Activated T-cell treated with anti-CD3 and anti-CD28 coated beads for 48 hours (primary cell): Measurements from ENCODE around the gene BDKRB2.

Experiments used
- DNase-seq: peaks from one replicate; pipeline ENCODE4 v3.0.0-alpha.2; 2020; ENCODE audit warnings: low read depth

The BDKRB2 gene

GRCh38 chr14:96176811-96177211, 27.8 kb upstream of the BDKRB2 start:
- DNase-seq: no peak

- DNase-seq: no peak
Observed at GRCh38 chr14:96177766-96178375, 26.8 kb upstream of the BDKRB2 start.

GRCh38 chr14:96178461-96179321, 25.9 kb upstream of the BDKRB2 start:
- no peak for DNase-seq

GRCh38 chr14:96180043-96180874, 24.4 kb upstream of the BDKRB2 start:
- no peak for DNase-seq

GRCh38 chr14:96181186-96182056, 23.2 kb upstream of the BDKRB2 start:
- no peak for DNase-seq

GRCh38 chr14:96182546-96182945, 22.1 kb upstream of the BDKRB2 start:
- DNase-seq: no peak

- DNase-seq: no peak
Observed at GRCh38 chr14:96184737-96185136, 19.9 kb upstream of the BDKRB2 start.

GRCh38 chr14:96187216-96188031, 17.2 kb upstream of the BDKRB2 start:
- DNase-seq: no peak

GRCh38 chr14:96189281-96189711, 15.3 kb upstream of the BDKRB2 start:
- DNase-seq: no peak

GRCh38 chr14:96191353-96191752, 13.3 kb upstream of the BDKRB2 start:
- no peak for DNase-seq

- DNase-seq: no peak
Observed at GRCh38 chr14:96191841-96192462, 12.7 kb upstream of the BDKRB2 start.

GRCh38 chr14:96192975-96193805, 11.4 kb upstream of the BDKRB2 start:
- DNase-seq: no peak

- no peak for DNase-seq
Observed at GRCh38 chr14:96194262-96194656, 10.4 kb upstream of the BDKRB2 start.

- DNase-seq: no peak
Observed at GRCh38 chr14:96194657-96195431, 9.8 kb upstream of the BDKRB2 start.

- DNase-seq: no peak
Observed at GRCh38 chr14:96195441-96196081, 9.1 kb upstream of the BDKRB2 start.

- no peak for DNase-seq
Observed at GRCh38 chr14:96197163-96197852, 7.3 kb upstream of the BDKRB2 start.

- DNase-seq: no peak
Observed at GRCh38 chr14:96197969-96198368, 6.7 kb upstream of the BDKRB2 start.
